Muscle layer of colon (tissue), 2 donors: Measurements from ENCODE around the gene TM6SF1.
A peak's percentile ranks its signal among the peaks of the same experiment; 100 is the strongest.
"Not testable (repeated sequence)": the region's sequence is repeated elsewhere in the genome, so short reads cannot be mapped to it uniquely, and the experiment has no call there.

Experiments
- H3K27ac ChIP-seq: one replicate; pipeline ENCODE4 v1.7.0; 2013; ENCODE audit warnings: low read depth, mild to moderate bottlenecking, low read length, moderate library complexity
- H3K27me3 ChIP-seq, 2 donors: one replicate each; pipeline ENCODE4 v1.7.0; 2013; ENCODE audit warnings: low read length in 2 of 2, mild to moderate bottlenecking in 2 of 2; ENCODE audit not compliant: insufficient read depth in 2 of 2, control insufficient read depth in 1 of 2
- H3K36me3 ChIP-seq: one replicate; pipeline ENCODE4 v1.7.0; 2013; ENCODE audit warnings: mild to moderate bottlenecking, low read length; ENCODE audit not compliant: insufficient read depth
- H3K4me1 ChIP-seq: one replicate; pipeline ENCODE4 v1.7.0; 2013; ENCODE audit warnings: mild to moderate bottlenecking, low read length; ENCODE audit not compliant: insufficient read depth
- H3K4me3 ChIP-seq, 2 donors: one replicate each; pipeline ENCODE4 v1.7.0; 2013; ENCODE audit warnings: low read length in 2 of 2, low read depth in 1 of 2, mild to moderate bottlenecking in 1 of 2, moderate library complexity in 1 of 2
- H3K9ac ChIP-seq: one replicate; pipeline ENCODE4 v1.7.0; 2013; ENCODE audit warnings: low read length
- H3K9me3 ChIP-seq: one replicate; pipeline ENCODE4 v1.7.0; 2013; ENCODE audit warnings: mild to moderate bottlenecking, low read length
- donor health status: abdominal sarcoma.
- donor health status: Adenocarcinoma of cecum.

TM6SF1 gene

GRCh38 chr15:83068054-83068453, 39.4 kb upstream of the TM6SF1 start:
- Histone ChIP-seq H3K9ac (no peak overlapping the region), H3K36me3 (no peaks in the 10 kb centered on the region), H3K4me3 (peak overlapping the region in 1 of 2 donors; percentile 87), H3K4me1 (peaks cover 24% of the 10 kb centered on the region), H3K9me3 (no peaks in the 10 kb centered on the region), H3K27ac (peak overlapping the region; percentile 98), H3K27me3 (no peaks in the 10 kb centered on the region)

DNA sequence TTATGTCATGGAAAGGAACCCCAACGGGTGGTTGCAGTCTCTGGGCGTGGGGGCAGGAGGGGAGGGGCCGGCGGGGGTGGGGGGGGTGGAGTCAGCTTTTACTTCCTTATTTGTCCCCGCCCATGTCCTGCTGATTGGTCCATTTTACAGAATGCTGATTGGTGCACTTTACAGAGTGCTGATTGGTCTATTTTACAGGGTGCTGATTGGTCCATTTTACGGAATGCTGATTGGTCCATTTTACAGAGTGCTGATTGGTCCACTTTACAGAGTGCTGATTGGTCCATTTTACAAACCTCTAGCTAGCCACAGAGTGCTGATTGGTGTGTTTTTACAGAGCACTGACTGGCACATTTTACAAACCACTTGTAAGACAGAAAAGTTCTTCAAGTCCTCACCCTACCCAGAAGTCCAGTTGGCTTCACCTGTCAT, 38.2 kb upstream of the TM6SF1 start:
- not testable (repeated sequence) for H3K27ac ChIP-seq, H3K36me3 ChIP-seq, H3K9me3 ChIP-seq, H3K27me3 ChIP-seq, H3K9ac ChIP-seq, H3K4me3 ChIP-seq
- H3K4me1 ChIP-seq, result peaks cover 14% of the 10 kb centered on the region

DNA sequence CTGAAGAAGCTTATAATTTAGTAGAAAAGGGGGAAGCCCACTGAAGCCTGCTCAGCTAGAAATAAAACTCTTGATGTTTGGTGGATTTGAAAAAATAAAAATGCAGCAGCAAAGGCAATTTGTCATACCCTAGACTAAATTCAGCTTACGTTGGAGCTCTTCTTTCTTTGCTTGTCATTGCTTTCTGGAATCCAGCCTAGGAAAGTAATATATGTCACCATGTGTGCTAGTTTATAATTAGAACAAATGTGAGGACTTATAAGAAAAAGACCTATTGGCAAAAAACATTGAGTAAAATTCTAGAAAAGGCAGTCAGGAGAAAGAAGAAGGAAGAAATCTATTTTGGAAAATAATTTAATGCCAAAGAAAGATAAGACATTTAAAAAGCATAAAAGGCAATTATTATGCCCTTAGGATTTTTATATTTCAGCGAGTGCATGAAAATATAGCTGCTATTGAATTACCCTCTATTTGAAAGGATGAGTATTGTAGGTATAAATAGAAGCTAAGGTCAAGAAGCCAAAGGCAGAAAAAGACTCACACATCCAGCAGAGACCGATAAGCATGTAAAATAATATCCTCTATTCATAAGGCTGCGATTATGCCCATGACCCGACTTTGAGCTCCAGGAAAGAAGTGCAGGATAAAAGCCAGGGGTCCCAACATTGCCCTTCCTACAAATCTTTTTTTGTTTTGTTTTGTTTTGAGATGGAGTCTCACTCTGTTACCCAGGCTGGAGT, 29.8 kb upstream of the TM6SF1 start:
- Histone ChIP-seq H3K9ac (no peak overlapping the region), H3K36me3 (no peaks in the 10 kb centered on the region), H3K4me1 (no peaks in the 10 kb centered on the region), H3K27me3 (no peaks in the 10 kb centered on the region), H3K9me3 (peaks cover 3% of the 10 kb centered on the region), H3K4me3 (no peak overlapping the region), H3K27ac (no peak overlapping the region)

- no peak overlapping the region for H3K4me3 ChIP-seq
- H3K27me3 ChIP-seq, result no peaks in the 10 kb centered on the region
- no peaks in the 10 kb centered on the region for H3K4me1 ChIP-seq
- no peaks in the 10 kb centered on the region for H3K36me3 ChIP-seq
- no peak overlapping the region for H3K27ac ChIP-seq
- no peaks in the 10 kb centered on the region for H3K9me3 ChIP-seq
- H3K9ac ChIP-seq, result no peak overlapping the region
These were observed 28.7 kb upstream of the TM6SF1 start for GRCh38 chr15:83078712-83079111.

- no peak overlapping the region for H3K27ac ChIP-seq
- H3K36me3 ChIP-seq, result no peaks in the 10 kb centered on the region
- H3K9ac ChIP-seq, result no peak overlapping the region
- H3K27me3 ChIP-seq, result no peaks in the 10 kb centered on the region
- no peaks in the 10 kb centered on the region for H3K9me3 ChIP-seq
- no peaks in the 10 kb centered on the region for H3K4me1 ChIP-seq
- no peak overlapping the region for H3K4me3 ChIP-seq
These were observed 26.0 kb upstream of the TM6SF1 start for GRCh38 chr15:83081256-83082014.

- Histone ChIP-seq H3K27ac (no peak overlapping the region), H3K4me3 (no peak overlapping the region), H3K27me3 (no peaks in the 10 kb centered on the region), H3K4me1 (no peaks in the 10 kb centered on the region), H3K9ac (no peak overlapping the region), H3K36me3 (no peaks in the 10 kb centered on the region), H3K9me3 (no peaks in the 10 kb centered on the region)
These were observed 24.6 kb upstream of the TM6SF1 start for GRCh38 chr15:83082730-83083386.

DNA sequence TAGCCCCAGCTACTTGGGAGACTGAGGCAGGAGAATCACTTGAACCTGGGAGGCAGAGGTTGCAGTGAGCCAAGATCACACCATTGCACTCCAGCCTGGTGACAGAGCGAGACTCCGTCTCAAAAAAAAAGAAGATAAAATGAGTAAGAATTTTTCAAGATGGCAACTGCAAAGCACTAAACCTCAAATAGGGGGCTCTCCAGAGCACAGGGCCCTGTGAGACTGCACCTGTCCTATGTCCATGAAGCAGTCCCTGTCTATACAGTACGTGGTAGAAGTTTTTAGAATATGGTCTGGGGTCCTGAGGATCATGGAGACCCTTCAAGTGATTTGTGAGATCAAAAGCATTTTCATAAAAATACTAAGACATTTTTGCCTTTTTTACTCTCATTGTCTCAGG, 22.0 kb upstream of the TM6SF1 start:
- H3K9ac ChIP-seq, H3K4me3 ChIP-seq, H3K4me1 ChIP-seq, H3K27me3 ChIP-seq, H3K36me3 ChIP-seq, H3K9me3 ChIP-seq, H3K27ac ChIP-seq: not testable (repeated sequence)

GRCh38 chr15:83085864-83086552, 21.4 kb upstream of the TM6SF1 start:
- H3K9ac ChIP-seq, H3K4me3 ChIP-seq, H3K9me3 ChIP-seq, H3K36me3 ChIP-seq, H3K4me1 ChIP-seq, H3K27me3 ChIP-seq, H3K27ac ChIP-seq: not testable (repeated sequence)

- Histone ChIP-seq H3K4me3 (no peak overlapping the region), H3K27me3 (no peaks in the 10 kb centered on the region), H3K9me3 (no peaks in the 10 kb centered on the region), H3K27ac (no peak overlapping the region), H3K4me1 (no peaks in the 10 kb centered on the region), H3K36me3 (no peaks in the 10 kb centered on the region), H3K9ac (no peak overlapping the region)
These were observed 19.9 kb upstream of the TM6SF1 start for GRCh38 chr15:83087576-83087975.

DNA sequence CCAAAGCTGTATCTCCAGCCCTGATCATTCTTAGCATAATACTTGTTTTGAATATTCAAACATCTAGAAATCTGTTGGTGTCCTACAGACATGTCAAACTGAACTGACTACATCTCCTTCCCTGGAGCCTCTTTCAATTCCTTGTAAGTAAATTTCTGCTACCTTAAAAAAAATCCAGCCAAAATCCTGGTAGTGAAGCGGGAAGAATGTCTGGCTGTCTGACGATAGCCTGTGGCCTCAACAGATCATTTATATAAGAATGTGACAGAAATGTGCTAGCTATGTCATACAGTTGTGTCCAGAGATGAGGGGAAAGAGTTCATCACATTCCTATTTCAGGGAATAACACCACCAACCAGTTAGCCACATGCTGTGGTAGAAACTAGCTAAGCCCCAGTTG, 18.6 kb upstream of the TM6SF1 start:
- H3K27ac ChIP-seq, result no peak overlapping the region
- H3K36me3 ChIP-seq, result no peaks in the 10 kb centered on the region

GRCh38 chr15:83090465-83090864, 17.0 kb upstream of the TM6SF1 start:
- Histone ChIP-seq H3K4me1 (no peaks in the 10 kb centered on the region), H3K4me3 (no peak overlapping the region), H3K9me3 (no peaks in the 10 kb centered on the region), H3K27ac (no peak overlapping the region), H3K9ac (no peak overlapping the region), H3K36me3 (no peaks in the 10 kb centered on the region), H3K27me3 (no peaks in the 10 kb centered on the region)

More for the DNA sequence above, 18.6 kb upstream of the TM6SF1 start:
- Histone ChIP-seq H3K4me3 (no peak overlapping the region), H3K9me3 (no peaks in the 10 kb centered on the region), H3K4me1 (no peaks in the 10 kb centered on the region), H3K27me3 (no peaks in the 10 kb centered on the region), H3K9ac (no peak overlapping the region)
